Tibial nerve (tissue), 3 donors: ENCODE measurements around the gene PDGFRA.

Experiments used
- POLR2A ChIP-seq, 2 donors: fragments of 450-650 bp; IDR thresholded peaks; one replicate each; pipeline ENCODE4 v1.6.1; 2017; ENCODE audit warnings: antibody characterized with exemption in 2 of 2, mild to moderate bottlenecking in 2 of 2, moderate library complexity in 2 of 2
- TF ChIP-seq, protein P1 (sequence below), 5 experiments: fragments of 200-600 bp in 3 of 5; fragments of 450-650 bp in 2 of 5; sonication (generic) in 3 of 5; IDR thresholded peaks; one replicate each; pipeline ENCODE4 v1.5.1; 2016 to 2019; ENCODE audit warnings: antibody characterized with exemption in 5 of 5, mild to moderate bottlenecking in 3 of 5, moderate library complexity in 2 of 5

DNA sequence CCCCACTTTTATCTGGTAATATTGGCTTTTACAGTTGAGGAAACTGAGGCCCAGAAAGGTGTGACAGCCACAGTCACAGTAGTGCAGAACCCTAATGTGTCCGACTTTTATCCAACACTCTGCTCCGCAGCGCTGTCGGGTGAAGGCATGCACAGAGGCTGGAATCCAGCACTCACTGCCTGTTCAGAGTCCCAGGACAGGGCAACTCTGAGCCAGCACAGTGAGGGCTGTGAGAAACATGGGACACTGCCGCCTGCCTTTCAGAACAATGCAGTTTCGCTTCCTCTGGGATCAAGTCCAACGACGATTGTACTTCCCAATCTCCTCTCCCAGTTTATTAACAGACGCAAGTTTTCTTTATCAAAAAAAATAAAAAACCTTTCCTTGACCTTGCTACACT is 41.9 kb upstream of the PDGFRA start:
- TF ChIP-seq, protein P1, sequence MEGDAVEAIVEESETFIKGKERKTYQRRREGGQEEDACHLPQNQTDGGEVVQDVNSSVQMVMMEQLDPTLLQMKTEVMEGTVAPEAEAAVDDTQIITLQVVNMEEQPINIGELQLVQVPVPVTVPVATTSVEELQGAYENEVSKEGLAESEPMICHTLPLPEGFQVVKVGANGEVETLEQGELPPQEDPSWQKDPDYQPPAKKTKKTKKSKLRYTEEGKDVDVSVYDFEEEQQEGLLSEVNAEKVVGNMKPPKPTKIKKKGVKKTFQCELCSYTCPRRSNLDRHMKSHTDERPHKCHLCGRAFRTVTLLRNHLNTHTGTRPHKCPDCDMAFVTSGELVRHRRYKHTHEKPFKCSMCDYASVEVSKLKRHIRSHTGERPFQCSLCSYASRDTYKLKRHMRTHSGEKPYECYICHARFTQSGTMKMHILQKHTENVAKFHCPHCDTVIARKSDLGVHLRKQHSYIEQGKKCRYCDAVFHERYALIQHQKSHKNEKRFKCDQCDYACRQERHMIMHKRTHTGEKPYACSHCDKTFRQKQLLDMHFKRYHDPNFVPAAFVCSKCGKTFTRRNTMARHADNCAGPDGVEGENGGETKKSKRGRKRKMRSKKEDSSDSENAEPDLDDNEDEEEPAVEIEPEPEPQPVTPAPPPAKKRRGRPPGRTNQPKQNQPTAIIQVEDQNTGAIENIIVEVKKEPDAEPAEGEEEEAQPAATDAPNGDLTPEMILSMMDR (IDR thresholded peaks at IDR 0.05), result no peak
- no peak for TF ChIP-seq POLR2A (IDR thresholded peaks at IDR 0.05)
